Measurements from ENCODE around the gene HABP4.

DNA sequence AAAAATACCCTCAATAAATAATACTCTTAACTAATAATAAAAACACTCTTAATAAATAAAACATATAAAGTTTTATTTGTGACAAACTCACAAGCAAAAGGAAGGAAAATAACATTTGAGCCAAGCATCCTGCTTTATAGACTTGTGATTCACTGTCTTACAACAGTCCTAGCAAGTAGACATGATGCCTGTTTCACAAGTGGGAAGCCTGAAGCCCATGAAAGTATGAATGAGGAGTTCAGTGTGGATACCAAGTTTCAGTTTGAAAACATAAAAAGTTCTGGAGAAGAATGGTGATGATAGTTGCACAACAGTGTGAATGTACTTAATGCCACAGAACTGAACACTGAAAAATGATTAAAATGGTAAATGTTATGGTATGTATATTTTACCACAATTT is 10.9 kb downstream of the HABP4 start:
- no peak for TF ChIP-seq POLR2AphosphoS5 (IDR thresholded peaks at IDR 0.05; ENCODE audit: insufficient read depth in 1 of 2, low read depth in 1 of 2)
- TF ChIP-seq, protein P1, sequence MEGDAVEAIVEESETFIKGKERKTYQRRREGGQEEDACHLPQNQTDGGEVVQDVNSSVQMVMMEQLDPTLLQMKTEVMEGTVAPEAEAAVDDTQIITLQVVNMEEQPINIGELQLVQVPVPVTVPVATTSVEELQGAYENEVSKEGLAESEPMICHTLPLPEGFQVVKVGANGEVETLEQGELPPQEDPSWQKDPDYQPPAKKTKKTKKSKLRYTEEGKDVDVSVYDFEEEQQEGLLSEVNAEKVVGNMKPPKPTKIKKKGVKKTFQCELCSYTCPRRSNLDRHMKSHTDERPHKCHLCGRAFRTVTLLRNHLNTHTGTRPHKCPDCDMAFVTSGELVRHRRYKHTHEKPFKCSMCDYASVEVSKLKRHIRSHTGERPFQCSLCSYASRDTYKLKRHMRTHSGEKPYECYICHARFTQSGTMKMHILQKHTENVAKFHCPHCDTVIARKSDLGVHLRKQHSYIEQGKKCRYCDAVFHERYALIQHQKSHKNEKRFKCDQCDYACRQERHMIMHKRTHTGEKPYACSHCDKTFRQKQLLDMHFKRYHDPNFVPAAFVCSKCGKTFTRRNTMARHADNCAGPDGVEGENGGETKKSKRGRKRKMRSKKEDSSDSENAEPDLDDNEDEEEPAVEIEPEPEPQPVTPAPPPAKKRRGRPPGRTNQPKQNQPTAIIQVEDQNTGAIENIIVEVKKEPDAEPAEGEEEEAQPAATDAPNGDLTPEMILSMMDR (IDR thresholded peaks at IDR 0.05) = no peak
